Neural cell (in vitro differentiated cells): ENCODE results near the gene MYH13.

ENCODE experiments used
- CTCF ChIP-seq: fragments of 450-650 bp; IDR thresholded peaks from 2 replicates; pipeline ENCODE4 v1.5.1; 2014; ENCODE audit warnings: antibody characterized with exemption, mild to moderate bottlenecking, moderate library complexity; ENCODE audit not compliant: poor library complexity, severe bottlenecking
- EP300 ChIP-seq: fragments of 450-650 bp; conservative IDR thresholded peaks from 2 replicates; pipeline ENCODE4 v1.6.1; 2014; ENCODE audit warnings: antibody characterized with exemption, mild to moderate bottlenecking, moderate library complexity; ENCODE audit not compliant: poor library complexity, severe bottlenecking
- EZH2 ChIP-seq: fragments of 200-600, 300-800 bp; shearing (Covaris generic), sonication (generic); IDR thresholded peaks from 2 replicates; pipeline ENCODE4 v1.6.1; 2014; ENCODE audit warnings: antibody characterized with exemption, low read length, borderline replicate concordance, mild to moderate bottlenecking; ENCODE audit not compliant: insufficient read depth, poor library complexity, severe bottlenecking
- POLR2AphosphoS5 ChIP-seq: IDR thresholded peaks from 2 replicates; pipeline ENCODE4 v1.6.1; 2012
- RAD21 ChIP-seq: fragments of 450-650 bp; conservative IDR thresholded peaks from 2 replicates; pipeline ENCODE4 v1.6.1; 2014; ENCODE audit warnings: antibody characterized with exemption, mild to moderate bottlenecking, moderate library complexity
- REST ChIP-seq: IDR thresholded peaks from 2 replicates; pipeline ENCODE4 v1.6.1; 2012; ENCODE audit warnings: borderline replicate concordance
- SMC3 ChIP-seq: fragments of 450-650 bp; conservative IDR thresholded peaks from 2 replicates; pipeline ENCODE4 v1.6.1; 2014; ENCODE audit warnings: antibody characterized with exemption, mild to moderate bottlenecking, moderate library complexity; ENCODE audit not compliant: poor library complexity
- TAF1 ChIP-seq: IDR thresholded peaks from 2 replicates; pipeline ENCODE4 v1.6.1; 2012; ENCODE audit warnings: low read depth

GRCh38 chr17:10275418-10275817, 97.4 kb downstream of the MYH13 start:
- no peak for TF ChIP-seq CTCF
- no peak for TF ChIP-seq POLR2AphosphoS5
- no peak for TF ChIP-seq EZH2
- TF ChIP-seq EP300 = no peak
- no peak for TF ChIP-seq RAD21
- no peak for TF ChIP-seq SMC3
- TF ChIP-seq REST = no peak
- no peak for TF ChIP-seq TAF1
